HCT116 (cell line): ENCODE results near the gene ARHGAP10. TPM values are rescaled to one million over a fixed set of nuclear protein-coding genes. Genes with fewer than 3 reads are reported as not detected.

Experiments used
- ATAC-seq: fragments of 200-7000 bp; cut with Tn5 transposase; 2 replicates; pipeline ENCODE4 v1.9.1; 2020; ENCODE audit warnings: mild to moderate bottlenecking, moderate library complexity
- BruUV-seq: library from RNA; stranded (reverse); fragments of 400-500 nt; replicated peaks from 2 replicates; lab custom pipeline; 2021; lab: Mats Ljungman, UMichigan
- CTCF ChIA-PET: fragments of 300-600 bp; sonication (Branson Sonifier 250); formaldehyde crosslinking; loops from one replicate; lab custom pipeline; 2021; ENCODE audit warnings: antibody characterized with exemption; lab: Charles Lee
- POLR2A ChIA-PET: fragments of 300-600, 350-600 bp; sonication (Branson Sonifier 250); formaldehyde crosslinking; loops from one replicate; lab custom pipeline; 2021; ENCODE audit warnings: antibody characterized with exemption; lab: Charles Lee
- RAD21 ChIA-PET, 2 experiments: fragments of 300-600 bp; sonication (Branson Sonifier 250); formaldehyde crosslinking; loops; one replicate each; lab custom pipeline; 2023; ENCODE audit warnings: low total read pairs in 2 of 2; ENCODE audit not compliant: uncharacterized antibody in 2 of 2, unreplicated experiment in 2 of 2, low non-redundant PET in 1 of 2; lab: Charles Lee
- DNase-seq: peaks from one replicate; pipeline ENCODE4 v3.0.0-alpha.2; 2010; ENCODE audit warnings: low read depth, low spot score
- H2AFZ ChIP-seq: fragments of 200-600 bp; shearing (Covaris generic), sonication (generic); 2 replicates; pipeline ENCODE4 v1.6.1; 2017; ENCODE audit warnings: low read depth, mixed run types, mixed read lengths, antibody characterized with exemption, low read length; ENCODE audit not compliant: poor library complexity, severe bottlenecking
- H3K27ac ChIP-seq: 2 replicates; pipeline ENCODE4 v1.5.1; 2012; ENCODE audit warnings: low read depth, low read length
- H3K27me3 ChIP-seq: fragments of 200-600 bp; sonication (generic); 2 replicates; pipeline ENCODE4 v1.6.1; 2016; ENCODE audit warnings: mixed run types, low read length, mixed read lengths; ENCODE audit not compliant: insufficient read depth
- H3K36me3 ChIP-seq, 2 experiments: fragments of 200-500 bp in 1 of 2; fragments of 200-600 bp in 1 of 2; sonication (Bioruptor generic) in 1 of 2; sonication (generic) in 1 of 2; 2 replicates each; pipeline versions ENCODE4 v1.5.1 to v1.6.1; 2014 to 2016; ENCODE audit warnings: low read length in 2 of 2, inconsistent platforms in 1 of 2, mixed read lengths in 1 of 2, mixed run types in 1 of 2; ENCODE audit not compliant: insufficient read depth in 2 of 2, control insufficient read depth in 1 of 2
- H3K4me1 ChIP-seq, 2 experiments: fragments of 200-600 bp in 1 of 2; sonication (generic) in 1 of 2; 2 replicates each; pipeline versions ENCODE4 v1.5.1 to v1.6.1; 2012 to 2017; ENCODE audit warnings: low read length in 2 of 2, inconsistent platforms in 1 of 2, mild to moderate bottlenecking in 1 of 2, mixed read lengths in 1 of 2, mixed run types in 1 of 2, moderate library complexity in 1 of 2; ENCODE audit not compliant: insufficient read depth in 2 of 2, control insufficient read depth in 1 of 2
- H3K4me2 ChIP-seq: fragments of 200-600 bp; sonication (generic); 2 replicates; pipeline ENCODE4 v1.6.1; 2017; ENCODE audit warnings: mixed run types, low read length, mixed read lengths
- H3K4me3 ChIP-seq, 2 experiments: fragments of 200-600 bp in 1 of 2; sonication (generic) in 1 of 2; replicated peaks in 1 of 2; 2 replicates each; pipeline ENCODE4 v1.5.1; 2011 to 2016; ENCODE audit warnings: low read length in 2 of 2, control low read depth in 1 of 2, low read depth in 1 of 2, mild to moderate bottlenecking in 1 of 2, mixed read lengths in 1 of 2, mixed run types in 1 of 2
- H3K79me2 ChIP-seq: fragments of 200-600 bp; sonication (generic); 2 replicates; pipeline ENCODE4 v1.6.1; 2017; ENCODE audit warnings: mild to moderate bottlenecking, mixed run types, low read length, moderate library complexity, mixed read lengths; ENCODE audit not compliant: insufficient read depth
- H3K9ac ChIP-seq: fragments of 200-600 bp; sonication (generic); 2 replicates; pipeline ENCODE4 v1.6.1; 2016; ENCODE audit warnings: low read length, mixed read lengths
- H3K9me2 ChIP-seq: fragments of 200-600 bp; sonication (generic), shearing (Covaris generic); 2 replicates; pipeline ENCODE4 v1.6.1; 2017; ENCODE audit warnings: mixed run types, mild to moderate bottlenecking, moderate library complexity; ENCODE audit not compliant: insufficient read depth
- H3K9me3 ChIP-seq, 2 experiments: fragments of 200-500 bp in 1 of 2; fragments of 200-600 bp in 1 of 2; sonication (Bioruptor generic) in 1 of 2; sonication (generic) in 1 of 2; 2 replicates each; pipeline ENCODE4 v1.6.1; 2014 to 2017; ENCODE audit warnings: low read length in 2 of 2, mixed read lengths in 2 of 2, inconsistent platforms in 1 of 2, low read depth in 1 of 2, mild to moderate bottlenecking in 1 of 2, mixed run types in 1 of 2, moderate library complexity in 1 of 2; ENCODE audit not compliant: control insufficient read depth in 1 of 2, insufficient read depth in 1 of 2
- H4K20me1 ChIP-seq: fragments of 200-600 bp; sonication (generic), shearing (Covaris generic); 2 replicates; pipeline ENCODE4 v1.6.1; 2017; ENCODE audit warnings: mixed run types, mild to moderate bottlenecking, moderate library complexity; ENCODE audit not compliant: insufficient read depth
- EGR1 ChIP-seq: IDR thresholded peaks from 2 replicates; pipeline ENCODE4 v1.6.1; 2012; ENCODE audit warnings: low read depth
- ELF1 ChIP-seq: IDR thresholded peaks from 2 replicates; pipeline ENCODE4 v1.6.1; 2012; ENCODE audit warnings: low read depth, borderline replicate concordance
- FOSL1 ChIP-seq: IDR thresholded peaks from 2 replicates; pipeline ENCODE4 v1.6.1; 2012; ENCODE audit warnings: low read depth
- MAX ChIP-seq: IDR thresholded peaks from 2 replicates; pipeline ENCODE4 v1.6.1; 2012
- POLR2AphosphoS5 ChIP-seq: IDR thresholded peaks from 2 replicates; pipeline ENCODE4 v1.6.1; 2011; ENCODE audit warnings: mild to moderate bottlenecking, low read depth, low read length, moderate library complexity
- REST ChIP-seq: IDR thresholded peaks from 2 replicates; pipeline ENCODE4 v1.6.1; 2012; ENCODE audit warnings: low read depth
- SIN3A ChIP-seq: IDR thresholded peaks from 2 replicates; pipeline ENCODE4 v1.6.1; 2012; ENCODE audit warnings: low read depth
- SP1 ChIP-seq: IDR thresholded peaks from 2 replicates; pipeline ENCODE4 v1.6.1; 2012; ENCODE audit warnings: low read depth
- YY1 ChIP-seq: IDR thresholded peaks from 2 replicates; pipeline ENCODE4 v1.6.1; 2011; ENCODE audit warnings: low read length, low read depth, moderate library complexity, mild to moderate bottlenecking; ENCODE audit not compliant: insufficient replicate concordance; ENCODE audit errors: extremely low read depth
- ZFX ChIP-seq: fragments of 450-650 bp; IDR thresholded peaks from 2 replicates; pipeline ENCODE4 v1.6.1; 2017
- ZNF274 ChIP-seq: fragments of 200-500 bp; sonication (Bioruptor generic); IDR thresholded peaks from 2 replicates; pipeline ENCODE4 v1.6.1; 2014; ENCODE audit warnings: mild to moderate bottlenecking, low read depth, low read length, inconsistent platforms
- intact Hi-C: fragments of 100-400 bp; cut with micrococcal nuclease; formaldehyde crosslinking; loops from 2 replicates; pipeline ENCODE4 v1.10.0; 2022
- total RNA-seq: library from RNA; stranded (reverse); gene quantifications from one replicate; pipeline ENCODE4 v1.2.1, GENCODE V29; 2021; ENCODE audit not compliant: unreplicated experiment

The ARHGAP10 gene
- total RNA-seq, 1 experiment from 2014 or later = 24.7 TPM

GRCh38 chr4:147830102-147830463, 98.2 kb downstream of the ARHGAP10 start:
- H3K9ac ChIP-seq = no peak overlapping the region
- ChIA-PET POLR2A (no interaction called here), RAD21 (no interaction called here), CTCF (interaction anchor here (0.6 kb wide), 1 partner anchor 37 kb away, joined by 3 read pairs; no protein-coding TSS in a partner anchor)
- peak overlapping the region; percentile 87; the same call in 1 of the 2 replicates for H3K4me2 ChIP-seq
- ATAC-seq (no peak), DNase-seq (no peak)
- intact Hi-C loops = loop anchor here (2.0 kb wide), 1 partner anchor 97 kb away; the partner anchor contains the start of gene ARHGAP10
- no TSS peak for BruUV-seq
- peaks cover 38 to 57% of the 10 kb centered on the region in 2 experiments for H3K4me1 ChIP-seq
- no peaks in the 10 kb centered on the region for H3K27me3 ChIP-seq
- no peak overlapping the region for H3K4me3 ChIP-seq
- no peaks in the 10 kb centered on the region for H3K36me3 ChIP-seq
- H3K79me2 ChIP-seq = peaks cover 10% of the 10 kb centered on the region; the same call in 1 of the 2 replicates
- no peak overlapping the region for H2AFZ ChIP-seq
- H3K9me2 ChIP-seq = no peaks in the 10 kb centered on the region
- TF ChIP-seq POLR2AphosphoS5 (no peak), ZFX (no peak), YY1 (no peak), SIN3A (no peak), EGR1 (no peak), FOSL1 (no peak), ELF1 (no peak), ZNF274 (no peak), REST (no peak), SP1 (no peak), MAX (no peak)
- H3K9me3 ChIP-seq = no peaks in the 10 kb centered on the region
- no peak overlapping the region for H3K27ac ChIP-seq
- H4K20me1 ChIP-seq = no peaks in the 10 kb centered on the region; the same call in 1 of the 2 replicates
